GM21390 (cell line): Measurements from ENCODE around the gene ANKIB1.
"Not testable (repeated sequence)": the region's sequence is repeated elsewhere in the genome, so short reads cannot be mapped to it uniquely, and the experiment has no call there.

Experiments used
- ATAC-seq: cut with Tn5 transposase; IDR thresholded peaks from one replicate; pipeline ENCODE4 v1.9.1; 2021; ENCODE audit not compliant: unreplicated experiment

Gene ANKIB1

GRCh38 chr7:92402920-92403759, 157.4 kb downstream of the ANKIB1 start:
- no peak for ATAC-seq

- ATAC-seq = no peak
These were observed 157.9 kb downstream of the ANKIB1 start for GRCh38 chr7:92403760-92404074.

- no peak for ATAC-seq
These were observed 158.4 kb downstream of the ANKIB1 start for GRCh38 chr7:92404170-92404614.

DNA sequence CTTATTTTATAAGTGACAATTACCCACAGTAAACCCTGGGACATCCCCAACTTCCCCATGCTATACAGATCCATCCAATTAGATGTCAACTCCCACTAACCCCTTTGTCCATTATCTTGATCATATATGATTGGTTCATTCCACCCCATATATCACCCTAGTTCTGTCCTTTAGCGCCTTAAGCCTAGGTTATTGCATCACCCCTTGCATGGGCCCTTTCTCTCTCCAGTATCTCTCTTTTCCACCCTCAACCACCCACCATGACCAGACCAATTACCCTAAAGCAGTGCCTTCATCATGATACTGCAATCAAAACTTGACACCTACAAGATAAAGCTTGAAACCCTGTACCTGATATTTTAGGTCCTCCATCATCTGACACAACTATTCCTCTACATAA, 163.6 kb downstream of the ANKIB1 start:
- ATAC-seq = no peak

DNA sequence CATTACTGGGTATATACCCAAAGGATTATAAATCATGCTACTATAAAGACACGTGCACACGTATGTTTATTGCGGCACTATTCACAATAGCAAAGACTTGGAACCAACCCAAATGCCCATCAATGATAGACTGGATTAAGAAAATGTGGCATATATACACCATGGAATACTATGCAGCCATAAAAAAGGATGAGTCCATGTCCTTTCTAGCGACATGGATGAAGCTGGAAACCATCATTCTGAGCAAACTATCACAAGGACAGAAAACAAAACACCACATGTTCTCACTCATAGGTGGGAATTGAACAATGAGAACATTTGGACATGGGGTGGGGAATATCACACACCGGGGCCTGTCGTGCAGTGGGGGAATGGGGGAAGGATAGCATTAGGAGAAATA, 164.4 kb downstream of the ANKIB1 start:
- ATAC-seq = not testable (repeated sequence)

DNA sequence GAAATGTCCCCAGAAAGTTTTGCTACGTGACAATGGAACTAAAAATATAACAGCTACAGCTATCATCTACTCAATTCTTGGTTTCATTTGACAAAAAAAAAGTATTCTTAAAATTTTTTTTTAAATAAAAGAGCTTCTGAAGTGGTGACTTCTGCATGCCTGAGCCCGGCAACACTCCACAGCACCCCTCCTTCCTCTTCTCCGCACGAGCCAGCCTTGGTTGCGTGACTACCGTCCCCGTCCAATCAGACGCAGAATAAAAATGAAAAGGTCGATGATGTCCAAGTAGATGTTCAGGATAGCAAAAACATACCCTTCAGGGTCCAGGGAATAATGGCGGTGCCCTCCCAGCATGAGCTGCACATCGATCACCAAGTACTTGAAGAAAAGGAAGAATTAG, 167.0 kb downstream of the ANKIB1 start:
- ATAC-seq = no peak

DNA sequence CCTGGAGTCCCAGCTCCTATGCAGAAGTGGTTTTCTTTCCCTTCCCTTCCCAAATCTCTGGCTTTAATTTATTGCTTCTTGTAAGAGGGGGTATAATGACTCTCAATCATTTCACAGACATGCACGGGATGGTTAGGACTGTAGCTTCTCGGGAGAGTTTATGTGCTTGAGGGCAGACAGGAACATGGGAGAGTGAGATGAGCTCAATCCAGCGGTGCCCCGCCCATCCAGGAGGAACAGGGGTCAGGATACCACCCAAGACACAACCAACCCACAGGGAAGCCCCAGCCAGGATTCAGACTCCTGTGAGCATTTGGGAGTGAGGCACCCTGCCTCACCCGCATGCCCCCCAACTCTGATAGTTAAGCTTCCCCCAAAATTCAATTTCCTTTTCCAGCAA, 167.8 kb downstream of the ANKIB1 start:
- no peak for ATAC-seq

DNA sequence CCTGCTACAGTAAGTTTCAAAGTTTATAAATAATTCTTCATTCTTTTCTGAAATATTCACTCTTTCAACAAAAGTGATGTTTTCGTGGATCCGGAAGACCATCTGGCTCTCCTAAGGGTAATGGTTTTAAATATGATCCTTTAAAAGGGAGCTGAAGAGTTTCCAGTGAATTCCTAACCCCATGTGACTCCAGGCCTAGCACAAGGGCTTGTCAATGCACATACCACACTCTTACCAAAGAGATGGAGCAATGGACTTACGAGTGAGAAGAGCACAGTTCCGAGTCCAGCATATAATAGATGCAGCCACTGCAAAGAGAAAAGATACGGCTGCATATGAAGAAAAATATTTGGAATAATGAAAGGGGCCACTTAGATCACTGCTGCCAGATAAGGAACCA, 169.5 kb downstream of the ANKIB1 start:
- ATAC-seq = no peak

DNA sequence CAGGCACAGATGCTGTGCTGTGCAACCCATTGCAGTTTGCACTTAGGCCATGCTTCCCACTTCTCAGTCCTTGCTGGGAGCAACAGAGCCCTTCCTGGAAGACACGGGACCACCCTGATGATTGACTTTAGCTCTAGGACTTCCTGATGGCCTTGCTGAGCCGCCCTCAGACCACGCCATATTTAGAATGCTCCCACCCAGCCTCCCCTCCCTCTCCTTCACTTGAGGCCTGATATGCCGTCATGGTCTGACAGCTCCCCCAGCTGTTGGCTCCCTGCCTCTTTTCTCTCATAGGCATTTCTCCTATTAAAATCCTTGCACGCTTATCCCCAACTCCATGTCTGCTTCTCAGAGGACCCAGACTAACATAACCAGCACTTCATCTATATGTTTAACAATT, 172.1 kb downstream of the ANKIB1 start:
- no peak for ATAC-seq

DNA sequence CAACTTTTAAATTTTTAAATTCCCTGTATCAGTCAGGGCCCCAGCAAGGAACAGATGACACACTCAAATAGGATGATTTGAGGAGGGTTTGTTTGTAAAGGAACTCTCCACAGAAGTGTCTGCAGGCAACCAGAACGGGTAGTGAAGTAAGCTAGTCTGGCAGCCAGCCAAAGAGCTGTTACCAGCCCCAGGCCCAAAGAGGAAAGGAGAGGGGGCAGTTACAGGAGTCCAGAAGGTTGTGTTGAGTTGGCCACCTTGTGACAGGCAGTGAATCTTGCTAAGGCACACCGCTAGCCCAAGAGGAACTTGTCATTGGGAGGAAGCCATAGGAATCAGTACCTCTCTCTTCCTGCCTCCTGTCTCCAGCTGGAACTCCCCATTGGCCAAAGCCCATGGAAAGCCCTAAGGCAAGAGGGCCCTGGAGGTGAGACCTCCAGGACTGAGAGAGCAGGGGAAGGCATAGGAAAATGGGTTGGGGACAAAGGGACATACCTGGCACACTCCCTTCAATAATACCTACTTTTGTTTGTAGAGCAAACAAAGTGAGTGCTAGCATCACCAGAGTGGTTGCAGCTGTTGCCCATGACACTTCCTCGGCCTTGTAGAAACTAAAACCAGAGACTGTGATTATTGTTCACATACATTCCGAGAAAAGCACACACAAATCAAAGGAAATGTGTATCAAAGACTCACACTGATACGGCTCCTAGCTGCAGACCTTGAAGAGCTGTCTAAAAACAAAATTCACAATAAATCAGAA, 176.1 kb downstream of the ANKIB1 start:
- ATAC-seq = no peak

- ATAC-seq = no peak
These were observed 177.2 kb downstream of the ANKIB1 start for GRCh38 chr7:92422926-92423325.

- no peak for ATAC-seq
These were observed 177.9 kb downstream of the ANKIB1 start for GRCh38 chr7:92423710-92424131.

DNA sequence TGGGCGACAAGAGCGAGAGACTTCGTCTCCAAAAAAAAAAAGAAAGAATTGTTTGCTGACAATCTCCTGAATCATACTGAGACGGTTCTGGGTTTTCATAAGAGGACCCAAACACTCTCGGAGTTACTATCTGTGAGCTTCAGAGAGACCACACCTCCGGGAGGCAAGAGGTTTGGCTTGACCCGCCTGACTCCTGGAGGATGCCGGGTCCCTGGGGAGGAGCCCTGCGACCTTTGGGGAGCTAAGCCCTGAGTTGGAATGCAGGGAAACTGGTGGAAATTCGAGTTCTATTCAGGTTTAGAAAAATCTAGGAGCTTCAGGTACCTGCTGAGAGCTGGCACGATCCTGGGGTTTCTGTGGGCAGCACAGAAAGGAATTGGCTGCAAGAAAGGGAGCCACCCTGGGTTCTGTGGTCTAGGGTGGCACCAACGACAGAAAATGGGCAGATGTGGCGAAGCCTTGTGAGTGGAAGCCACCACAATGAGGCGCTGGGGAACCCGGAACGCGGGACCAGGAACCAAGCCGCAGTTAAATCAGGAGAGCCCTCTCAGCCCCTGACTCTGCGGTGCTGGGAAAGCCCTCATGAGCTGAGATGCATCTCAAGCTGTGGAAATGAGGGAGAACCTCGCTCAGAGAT, 179.7 kb downstream of the ANKIB1 start:
- ATAC-seq = no peak

DNA sequence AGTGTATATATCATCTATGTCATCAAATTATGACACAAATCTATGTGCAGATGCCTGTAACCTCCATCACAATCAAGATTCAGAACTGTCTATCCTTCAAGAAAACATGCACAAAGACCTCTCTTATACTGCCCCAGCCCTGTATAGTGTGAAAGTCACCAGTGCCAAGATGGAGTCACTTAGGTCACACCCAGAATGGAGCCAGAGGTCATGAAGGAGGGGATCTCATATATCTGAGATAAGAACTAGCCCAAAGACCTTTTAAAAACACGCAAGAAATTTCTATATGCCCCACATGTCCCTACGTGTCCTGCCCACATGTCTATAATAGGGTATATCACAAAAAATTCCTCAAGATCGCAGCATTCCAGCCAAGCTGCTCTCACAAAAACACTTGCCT, 181.4 kb downstream of the ANKIB1 start:
- ATAC-seq = no peak

- ATAC-seq = no peak
These were observed 186.6 kb downstream of the ANKIB1 start for GRCh38 chr7:92432299-92432946.

DNA sequence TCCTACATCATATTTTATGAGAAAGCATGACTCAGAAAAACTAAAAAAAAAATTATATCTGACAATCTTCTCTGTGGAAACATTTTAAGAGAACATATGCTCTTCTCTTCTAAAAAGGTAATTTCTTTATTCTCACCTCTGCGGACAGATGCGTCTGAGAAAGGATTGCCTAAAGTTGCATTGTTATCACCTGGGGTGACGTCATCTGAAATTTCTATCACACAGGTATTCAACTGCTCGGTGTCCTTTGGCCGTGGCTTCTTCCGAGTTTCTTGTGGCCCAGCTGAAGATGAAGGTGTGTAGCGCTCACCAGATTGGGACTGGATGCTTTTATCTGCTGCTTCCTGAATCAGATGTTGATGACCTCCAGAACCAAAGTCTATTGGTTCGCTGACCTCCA, 187.2 kb downstream of the ANKIB1 start:
- ATAC-seq = no peak

DNA sequence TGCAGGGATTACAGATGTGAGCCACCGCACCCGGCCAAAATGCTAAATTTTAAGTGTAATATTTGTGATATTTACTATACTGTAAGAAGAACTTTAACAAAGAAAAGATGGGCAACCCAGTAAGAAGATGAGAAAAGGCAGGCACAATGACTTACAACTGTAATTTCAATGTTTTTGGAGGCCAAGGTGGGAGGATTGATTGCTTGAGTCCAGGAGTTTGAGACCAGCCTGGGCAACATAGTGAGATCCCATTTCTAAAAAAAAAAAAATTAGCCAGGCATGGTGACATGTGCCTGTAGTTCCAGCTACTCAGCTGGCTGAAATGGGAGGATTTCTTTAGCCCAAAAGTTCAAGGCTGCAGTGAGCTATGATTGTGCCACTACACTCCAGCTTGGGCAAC, 189.8 kb downstream of the ANKIB1 start:
- ATAC-seq = no peak

- ATAC-seq = no peak
These were observed 191.1 kb downstream of the ANKIB1 start for GRCh38 chr7:92436612-92437445.

- no peak for ATAC-seq
These were observed 192.2 kb downstream of the ANKIB1 start for GRCh38 chr7:92437956-92438491.

- not testable (repeated sequence) for ATAC-seq
These were observed 196.9 kb downstream of the ANKIB1 start for GRCh38 chr7:92442720-92443119.
